Activated CD4-positive, alpha-beta T cell treated with anti-CD3 and anti-CD28 coated beads, Interleukin-2, amount 10 ng/mL, durations not matched to agents 7 days and 5 days (primary cell): ENCODE measurements around the gene NFASC. TPM values are rescaled to one million over a fixed set of nuclear protein-coding genes. Genes with fewer than 3 reads are reported as not detected.

Source experiments
- CTCF ChIA-PET: fragments of 350-600 bp; sonication (Branson Sonifier 250); formaldehyde crosslinking; loops from one replicate; lab custom pipeline; 2021; ENCODE audit warnings: antibody characterized with exemption; lab: Charles Lee
- POLR2A ChIA-PET: fragments of 350-600 bp; sonication (Branson Sonifier 250); formaldehyde crosslinking; loops from one replicate; lab custom pipeline; 2021; ENCODE audit warnings: antibody characterized with exemption; lab: Charles Lee
- DNase-seq: peaks from one replicate; pipeline ENCODE4 v3.0.0-alpha.2; 2020
- H3K27ac Mint-ChIP-seq: one replicate; pipeline ENCODE4 v1.8.0; 2021; ENCODE audit warnings: mild to moderate bottlenecking, moderate library complexity, mixed read lengths
- H3K27me3 Mint-ChIP-seq: one replicate; pipeline ENCODE4 v1.8.0; 2021; ENCODE audit warnings: mixed read lengths
- H3K36me3 Mint-ChIP-seq: one replicate; pipeline ENCODE4 v1.8.0; 2021; ENCODE audit warnings: low read depth, mixed read lengths
- H3K4me1 Mint-ChIP-seq: one replicate; pipeline ENCODE4 v1.8.0; 2021; ENCODE audit warnings: mixed read lengths
- H3K4me3 Mint-ChIP-seq: one replicate; pipeline ENCODE4 v1.8.0; 2021; ENCODE audit warnings: mild to moderate bottlenecking, moderate library complexity, mixed read lengths
- H3K9me3 Mint-ChIP-seq: one replicate; pipeline ENCODE4 v1.8.0; 2021; ENCODE audit warnings: mixed read lengths
- total RNA-seq, 2 experiments: library from RNA; stranded (reverse); gene quantifications; one replicate each; pipeline ENCODE4 v1.2.3, GENCODE V29; 2021

The NFASC gene
- total RNA-seq, 2 experiments from 2014 or later: 0.23 TPM; not detected in 1

- peaks cover 1% of the 10 kb centered on the region for H3K27me3 Mint-ChIP-seq
- no peak for DNase-seq
- no peaks in the 10 kb centered on the region for H3K36me3 Mint-ChIP-seq
- ChIA-PET POLR2A (no interaction called here), CTCF (interaction anchor here (1.2 kb wide), 2 partner anchors 11 to 15 kb away, joined by 3 read pairs; no protein-coding TSS in a partner anchor)
- H3K4me1 Mint-ChIP-seq: no peaks in the 10 kb centered on the region
- no peak overlapping the region for H3K4me3 Mint-ChIP-seq
- H3K9me3 Mint-ChIP-seq: no peaks in the 10 kb centered on the region
- no peak overlapping the region for H3K27ac Mint-ChIP-seq
Measured at GRCh38 chr1:204937901-204938300, 67.2 kb downstream of the NFASC start.

- Mint-ChIP-seq H3K4me1 (no peaks in the 10 kb centered on the region), H3K9me3 (no peaks in the 10 kb centered on the region), H3K27ac (no peak overlapping the region), H3K4me3 (no peak overlapping the region), H3K36me3 (no peaks in the 10 kb centered on the region), H3K27me3 (peaks cover 5% of the 10 kb centered on the region)
- ChIA-PET POLR2A (no interaction called here), CTCF (interaction anchor here (1.1 kb wide), 1 partner anchor 16 kb away, joined by 3 read pairs; no protein-coding TSS in a partner anchor)
- DNase-seq: no peak
Measured at GRCh38 chr1:204940591-204940990, 69.9 kb downstream of the NFASC start.

GRCh38 chr1:204941421-204942338, 71.0 kb downstream of the NFASC start:
- CTCF ChIA-PET: interaction anchor here (1.0 to 1.8 kb wide), 3 partner anchors 25 to 135 kb away, joined by 3 to 5 read pairs (median 4); no protein-coding TSS in a partner anchor
- Mint-ChIP-seq H3K4me1 (no peaks in the 10 kb centered on the region), H3K27me3 (peaks cover 5% of the 10 kb centered on the region), H3K4me3 (no peak overlapping the region), H3K27ac (no peak overlapping the region), H3K36me3 (no peaks in the 10 kb centered on the region), H3K9me3 (no peaks in the 10 kb centered on the region)
- peak; percentile 63 for DNase-seq
- POLR2A ChIA-PET: no interaction called here

- POLR2A ChIA-PET: no interaction called here
- CTCF ChIA-PET: interaction anchor here (0.9 to 1.8 kb wide), 3 partner anchors 14 to 118 kb away, joined by 3 to 5 read pairs (median 3); no protein-coding TSS in a partner anchor
Measured at GRCh38 chr1:204943495-204943894, 72.8 kb downstream of the NFASC start.

GRCh38 chr1:204944662-204945061, 74.0 kb downstream of the NFASC start:
- Mint-ChIP-seq H3K9me3 (no peaks in the 10 kb centered on the region), H3K4me1 (no peaks in the 10 kb centered on the region), H3K27me3 (peaks cover 8% of the 10 kb centered on the region), H3K4me3 (no peak overlapping the region), H3K27ac (no peak overlapping the region), H3K36me3 (no peaks in the 10 kb centered on the region)
- ChIA-PET POLR2A (no interaction called here), CTCF (interaction anchor here (0.6 to 0.9 kb wide), 2 partner anchors 35 to 227 kb away, joined by 3 read pairs; no protein-coding TSS in a partner anchor)
- DNase-seq: no peak

More at GRCh38 chr1:204943495-204943894, 72.8 kb downstream of the NFASC start:
- Mint-ChIP-seq H3K9me3 (no peaks in the 10 kb centered on the region), H3K27me3 (peaks cover 6% of the 10 kb centered on the region), H3K36me3 (no peaks in the 10 kb centered on the region), H3K4me1 (no peaks in the 10 kb centered on the region), H3K4me3 (no peak overlapping the region), H3K27ac (no peak overlapping the region)
- no peak for DNase-seq

- H3K27me3 Mint-ChIP-seq: peaks cover 8% of the 10 kb centered on the region
- POLR2A ChIA-PET: no interaction called here
- CTCF ChIA-PET: no interaction called here
- H3K9me3 Mint-ChIP-seq: no peaks in the 10 kb centered on the region
- no peak overlapping the region for H3K27ac Mint-ChIP-seq
- H3K36me3 Mint-ChIP-seq: no peaks in the 10 kb centered on the region
- no peaks in the 10 kb centered on the region for H3K4me1 Mint-ChIP-seq
- H3K4me3 Mint-ChIP-seq: no peak overlapping the region
- DNase-seq: no peak
Measured at GRCh38 chr1:204945565-204945977, 74.9 kb downstream of the NFASC start.

GRCh38 chr1:204946640-204947039, 76.0 kb downstream of the NFASC start:
- ChIA-PET CTCF (interaction anchor here (0.7 kb wide), 1 partner anchor 24 kb away, joined by 3 read pairs; no protein-coding TSS in a partner anchor), POLR2A (no interaction called here)
- DNase-seq: no peak
- Mint-ChIP-seq H3K9me3 (no peaks in the 10 kb centered on the region), H3K4me3 (no peak overlapping the region), H3K27ac (no peak overlapping the region), H3K4me1 (no peaks in the 10 kb centered on the region), H3K27me3 (peaks cover 8% of the 10 kb centered on the region), H3K36me3 (no peaks in the 10 kb centered on the region)

GRCh38 chr1:204947338-204947737, 76.7 kb downstream of the NFASC start:
- Mint-ChIP-seq H3K4me3 (no peak overlapping the region), H3K9me3 (no peaks in the 10 kb centered on the region), H3K4me1 (no peaks in the 10 kb centered on the region), H3K27ac (no peak overlapping the region), H3K27me3 (peaks cover 8% of the 10 kb centered on the region), H3K36me3 (no peaks in the 10 kb centered on the region)
- DNase-seq: no peak
- POLR2A ChIA-PET: no interaction called here
- CTCF ChIA-PET: interaction anchor here (0.6 kb wide), 1 partner anchor 926 kb away, joined by 4 read pairs; no protein-coding TSS in a partner anchor

GRCh38 chr1:204947747-204948146, 77.1 kb downstream of the NFASC start:
- H3K4me3 Mint-ChIP-seq: no peak overlapping the region
- no peak overlapping the region for H3K27ac Mint-ChIP-seq
- H3K36me3 Mint-ChIP-seq: no peaks in the 10 kb centered on the region
- H3K27me3 Mint-ChIP-seq: peaks cover 8% of the 10 kb centered on the region
- no peaks in the 10 kb centered on the region for H3K9me3 Mint-ChIP-seq
- no peaks in the 10 kb centered on the region for H3K4me1 Mint-ChIP-seq
- DNase-seq: no peak
- CTCF ChIA-PET: interaction anchor here (0.6 kb wide), 1 partner anchor 926 kb away, joined by 4 read pairs; no protein-coding TSS in a partner anchor
- POLR2A ChIA-PET: no interaction called here

- ChIA-PET CTCF (interaction anchor here (0.6 kb wide), 1 partner anchor 41 kb away, joined by 4 read pairs; no protein-coding TSS in a partner anchor), POLR2A (no interaction called here)
- no peak overlapping the region for H3K4me3 Mint-ChIP-seq
Measured at GRCh38 chr1:204950353-204951001, 79.8 kb downstream of the NFASC start.

GRCh38 chr1:204958317-204959307, 88.0 kb downstream of the NFASC start:
- POLR2A ChIA-PET: no interaction called here
- Mint-ChIP-seq H3K9me3 (no peaks in the 10 kb centered on the region), H3K4me1 (no peaks in the 10 kb centered on the region), H3K4me3 (no peak overlapping the region), H3K36me3 (no peaks in the 10 kb centered on the region), H3K27ac (no peak overlapping the region), H3K27me3 (peaks cover 13% of the 10 kb centered on the region)
- CTCF ChIA-PET: no interaction called here
- DNase-seq: no peak

More at GRCh38 chr1:204950353-204951001, 79.8 kb downstream of the NFASC start:
- no peaks in the 10 kb centered on the region for H3K4me1 Mint-ChIP-seq
- no peak for DNase-seq
- no peaks in the 10 kb centered on the region for H3K9me3 Mint-ChIP-seq
- H3K27me3 Mint-ChIP-seq: peaks cover 4% of the 10 kb centered on the region
- no peaks in the 10 kb centered on the region for H3K36me3 Mint-ChIP-seq
- no peak overlapping the region for H3K27ac Mint-ChIP-seq

GRCh38 chr1:204959374-204959773, 88.7 kb downstream of the NFASC start:
- no peak for DNase-seq
- no peaks in the 10 kb centered on the region for H3K9me3 Mint-ChIP-seq
- CTCF ChIA-PET: no interaction called here
- H3K27me3 Mint-ChIP-seq: peaks cover 17% of the 10 kb centered on the region
- POLR2A ChIA-PET: no interaction called here
- H3K27ac Mint-ChIP-seq: no peak overlapping the region
- H3K4me3 Mint-ChIP-seq: no peak overlapping the region
- H3K4me1 Mint-ChIP-seq: no peaks in the 10 kb centered on the region
- H3K36me3 Mint-ChIP-seq: no peaks in the 10 kb centered on the region
